NCI-H82 treated with DMSO at 0.1 percent for 48 hours (cell line): Measurements from ENCODE around the gene DNASE1L2.
"Not testable (repeated sequence)": the region's sequence is repeated elsewhere in the genome, so short reads cannot be mapped to it uniquely, and the experiment has no call there.

ENCODE experiments used
- DNase-seq: peaks from one replicate; lab custom pipeline; 2025; ENCODE audit not compliant: unreplicated experiment; lab: John Stamatoyannopoulos, UW

Gene DNASE1L2

DNA sequence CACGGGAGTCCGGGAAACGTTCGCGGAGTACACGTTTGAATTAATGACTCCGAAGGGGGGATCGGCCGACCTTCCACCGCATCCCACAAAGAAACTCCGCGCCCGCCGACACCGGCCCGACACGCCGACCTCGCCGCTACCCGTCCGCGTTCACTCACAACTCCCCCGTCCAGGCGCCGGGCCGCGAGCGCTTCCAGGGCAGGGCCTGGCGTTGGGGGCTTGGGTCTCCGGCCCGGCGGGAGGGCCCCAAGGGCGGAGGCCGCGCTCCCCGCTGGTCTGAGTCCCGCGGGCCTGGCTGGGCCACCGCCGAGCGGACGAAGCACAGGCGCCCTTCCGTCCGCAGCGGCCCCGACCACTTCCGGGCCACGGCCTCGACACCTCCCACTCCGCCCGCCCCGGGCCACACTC lies 31.3 kb downstream of the DNASE1L2 start:
- DNase-seq = not testable (repeated sequence)

DNA sequence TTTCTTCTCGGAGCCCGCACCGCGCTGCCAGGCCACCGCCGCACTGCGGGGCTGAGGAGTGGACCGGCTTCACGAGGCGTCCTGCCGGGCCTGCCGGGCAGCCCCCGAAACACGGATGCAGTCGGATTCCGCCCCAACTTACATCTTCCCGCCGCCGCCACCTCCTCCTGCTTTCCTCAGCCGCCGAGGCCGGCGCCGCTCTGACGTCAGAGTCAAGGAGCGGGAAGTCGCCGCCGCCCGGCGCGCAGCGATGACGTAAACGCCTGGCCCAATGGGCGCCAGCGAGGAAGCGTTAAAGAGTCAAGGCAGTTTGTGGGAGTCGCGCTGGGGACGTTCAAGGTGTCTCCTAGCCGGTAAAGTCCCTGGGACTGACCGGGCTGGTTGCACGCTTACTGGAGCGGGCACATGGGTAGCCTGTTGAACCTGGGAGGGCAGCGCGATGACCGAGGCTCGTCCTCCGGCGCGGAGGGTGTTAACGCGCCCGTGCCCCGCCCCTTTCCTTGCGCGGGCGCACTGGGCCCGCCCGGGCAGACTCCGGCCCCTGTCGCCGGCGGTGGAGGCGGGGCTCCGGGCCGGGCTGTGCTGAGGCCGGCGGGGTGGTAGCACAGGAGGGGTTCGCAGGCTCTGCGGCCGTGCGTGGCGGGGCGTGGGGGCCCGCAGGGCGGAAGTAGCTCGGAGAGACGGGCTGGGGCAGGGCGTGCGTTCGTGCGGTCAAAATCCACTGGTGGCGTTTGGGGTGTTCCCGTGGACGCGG lies 31.8 kb downstream of the DNASE1L2 start, which contains the start of gene RNPS1:
Gene RNPS1 (minus strand): TSS at position 214 of the 754 bp plus-strand sequence. CDS start 3,483 bp downstream, outside the sequence.
- DNase-seq = peak; percentile 72

GRCh38 chr16:2270070-2270462 lies 33.8 kb downstream of the DNASE1L2 start:
- DNase-seq = no peak

DNA sequence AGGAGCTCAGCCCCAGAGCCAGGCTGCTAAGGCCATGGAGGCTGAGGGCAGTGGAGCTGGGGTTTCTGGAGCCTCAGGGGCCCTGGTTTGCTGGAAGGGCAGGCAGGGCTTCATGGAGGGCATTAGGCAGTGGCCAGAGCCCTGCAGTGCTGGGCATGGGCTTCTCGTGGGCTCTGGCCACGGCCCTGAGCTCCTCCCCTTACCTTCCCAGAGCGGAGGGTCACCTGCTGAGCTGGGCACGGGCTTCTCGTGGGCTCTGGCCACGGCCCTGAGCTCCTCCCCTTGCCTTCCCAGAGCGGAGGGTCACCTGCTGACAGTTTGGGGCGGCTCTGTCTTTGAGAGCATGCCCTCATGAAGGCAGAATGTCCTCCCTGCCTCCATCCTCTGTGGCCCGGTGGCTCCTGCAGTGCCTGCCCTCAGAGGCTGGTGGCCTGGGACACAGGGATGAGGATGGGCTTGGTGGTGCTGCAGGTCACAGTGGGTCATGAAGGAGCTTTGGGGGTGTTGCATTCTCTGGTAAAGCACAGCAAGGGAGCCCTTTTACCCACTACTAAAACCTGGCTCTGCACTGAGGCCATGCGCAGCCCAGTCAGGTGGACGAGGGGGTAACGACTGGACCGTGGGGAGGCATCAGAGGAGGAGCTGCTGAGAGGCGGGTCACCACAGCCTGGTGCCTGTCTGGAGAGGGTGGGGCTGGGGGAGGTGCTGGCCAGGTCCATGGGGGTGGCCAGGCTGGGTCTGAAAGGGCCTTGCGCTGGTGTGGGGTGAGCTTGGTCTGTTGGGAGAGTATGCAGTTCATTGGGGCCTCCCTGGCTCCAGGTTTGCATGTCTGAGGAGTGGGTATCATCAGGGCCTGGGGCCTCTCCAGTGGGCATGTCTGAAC lies 34.6 kb downstream of the DNASE1L2 start:
- DNase-seq = no peak

- no peak for DNase-seq
These were observed 35.7 kb downstream of the DNASE1L2 start for GRCh38 chr16:2271848-2272461.

DNA sequence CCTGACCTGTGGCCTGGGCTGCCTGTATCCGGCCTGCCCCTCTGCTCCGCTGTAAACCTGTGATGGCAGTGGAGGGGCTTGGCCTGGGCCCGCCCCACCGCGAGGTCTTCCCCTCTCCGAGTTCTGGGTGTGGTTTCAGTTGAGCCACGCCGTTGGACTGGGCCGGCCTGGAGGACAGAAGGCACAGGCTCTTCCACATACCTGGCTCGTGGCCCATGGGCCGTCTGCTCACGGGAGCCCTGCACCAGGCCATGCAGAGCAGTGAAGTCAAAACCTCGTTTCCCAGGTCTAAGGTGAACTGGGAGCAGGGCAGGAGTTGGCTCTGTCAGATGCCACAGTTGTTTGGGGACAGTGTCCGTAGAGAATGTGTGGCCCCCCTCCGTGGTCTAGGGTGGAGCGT lies 37.2 kb downstream of the DNASE1L2 start:
- DNase-seq = no peak

DNA sequence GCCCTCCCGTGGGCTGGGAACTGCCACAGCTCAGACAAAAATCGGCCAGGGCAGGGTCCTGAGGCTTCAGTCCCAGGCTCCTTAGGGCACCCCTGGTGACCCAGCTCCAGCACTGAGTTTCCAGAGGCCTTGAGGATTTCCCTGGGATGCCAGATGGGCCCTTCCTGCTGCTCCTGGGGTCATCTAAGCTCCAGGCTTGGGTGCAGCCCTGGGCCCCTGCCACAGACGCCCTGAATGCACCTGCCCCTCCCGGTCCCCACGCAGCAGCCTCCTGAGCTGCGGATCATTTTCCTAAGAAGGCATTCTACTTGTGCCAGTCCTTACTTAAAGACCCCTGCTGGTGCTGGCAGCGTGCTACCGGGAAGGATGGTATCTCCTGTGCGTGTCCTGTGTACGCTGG lies 37.7 kb downstream of the DNASE1L2 start:
- DNase-seq = no peak

- DNase-seq = no peak
These were observed 39.5 kb downstream of the DNASE1L2 start for GRCh38 chr16:2275476-2276367.

DNA sequence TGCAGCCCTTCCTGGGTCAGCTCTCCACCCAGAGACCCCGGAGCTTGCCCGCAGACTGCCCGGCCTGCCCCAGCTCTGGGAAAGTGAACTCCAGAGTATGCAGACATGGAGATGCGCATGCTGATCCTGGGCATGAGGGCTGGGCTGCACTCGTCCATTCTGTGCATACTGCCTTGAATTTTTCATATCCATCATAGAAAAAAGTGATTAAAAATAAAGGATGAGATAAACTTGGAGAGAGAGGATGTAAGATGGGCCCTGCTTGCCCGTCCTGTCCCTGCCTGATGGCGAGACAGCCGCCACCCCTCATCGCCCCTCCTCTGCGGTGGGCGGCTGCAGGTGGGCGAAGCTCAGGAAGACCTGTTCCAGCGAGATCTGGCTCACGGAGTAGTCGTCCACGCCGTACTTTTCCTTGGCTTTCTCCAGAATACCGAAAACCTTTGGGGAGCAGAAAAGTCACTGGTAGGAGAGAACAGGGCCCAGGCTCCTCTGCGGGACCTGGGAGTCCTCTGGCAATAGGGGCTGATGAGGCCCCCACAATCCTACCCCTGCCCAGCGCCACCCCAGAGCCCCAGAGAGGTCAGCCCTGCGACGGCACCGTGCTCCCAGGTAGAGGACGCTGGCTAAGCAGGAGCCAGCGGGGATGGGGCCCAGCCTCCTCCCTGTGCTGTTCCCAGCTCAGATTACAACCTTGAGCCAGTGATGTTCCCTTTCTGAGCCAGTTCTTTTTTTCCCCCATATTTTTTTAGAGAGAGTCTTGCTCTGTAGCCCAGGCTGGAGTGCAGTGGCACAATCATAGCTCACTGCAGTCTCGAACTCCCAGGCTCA lies 40.3 kb downstream of the DNASE1L2 start:
- no peak for DNase-seq

DNA sequence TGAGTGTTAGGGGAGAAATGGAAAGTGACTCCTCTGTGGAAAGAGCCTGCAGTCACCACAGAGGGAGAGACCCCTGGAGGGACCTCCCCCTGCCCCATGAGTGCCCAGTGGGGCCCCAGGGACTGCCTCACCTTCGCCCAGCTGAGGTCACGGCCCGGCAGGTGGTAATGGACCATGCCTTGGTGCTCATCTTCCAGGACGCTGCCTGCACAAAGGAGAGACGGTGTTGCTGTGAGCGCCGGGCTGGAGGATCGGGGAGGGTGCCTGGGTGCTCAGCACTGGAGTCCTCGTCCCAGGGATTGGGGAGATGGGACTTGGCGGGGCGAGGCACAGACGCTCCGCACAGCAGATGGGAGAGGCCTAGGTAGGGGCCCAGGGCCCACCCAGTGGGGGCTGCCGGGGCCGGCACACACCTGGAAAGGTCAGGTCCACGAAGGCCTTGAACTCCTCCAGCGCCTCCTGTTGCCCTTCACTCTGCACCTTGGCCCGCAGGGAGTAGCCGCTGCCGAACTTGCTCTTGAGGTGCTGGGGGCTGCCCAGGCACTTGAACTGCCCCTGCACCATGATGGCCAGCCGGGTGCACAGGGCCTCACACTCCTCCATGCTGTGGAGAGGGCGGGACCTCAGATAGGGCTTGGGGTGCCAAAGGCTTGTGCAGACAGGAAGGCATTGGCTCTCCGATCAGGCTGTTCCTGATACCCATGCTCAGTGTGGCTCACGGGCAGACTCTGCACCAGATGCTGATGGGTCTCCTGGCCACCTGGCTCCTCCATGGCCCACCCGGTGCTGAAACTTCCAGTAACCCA lies 41.4 kb downstream of the DNASE1L2 start:
- DNase-seq = no peak

- DNase-seq = no peak
These were observed 42.0 kb downstream of the DNASE1L2 start for GRCh38 chr16:2278272-2278608.

- peak; percentile 6 for DNase-seq
These were observed 42.9 kb downstream of the DNASE1L2 start for GRCh38 chr16:2278956-2279800.

DNA sequence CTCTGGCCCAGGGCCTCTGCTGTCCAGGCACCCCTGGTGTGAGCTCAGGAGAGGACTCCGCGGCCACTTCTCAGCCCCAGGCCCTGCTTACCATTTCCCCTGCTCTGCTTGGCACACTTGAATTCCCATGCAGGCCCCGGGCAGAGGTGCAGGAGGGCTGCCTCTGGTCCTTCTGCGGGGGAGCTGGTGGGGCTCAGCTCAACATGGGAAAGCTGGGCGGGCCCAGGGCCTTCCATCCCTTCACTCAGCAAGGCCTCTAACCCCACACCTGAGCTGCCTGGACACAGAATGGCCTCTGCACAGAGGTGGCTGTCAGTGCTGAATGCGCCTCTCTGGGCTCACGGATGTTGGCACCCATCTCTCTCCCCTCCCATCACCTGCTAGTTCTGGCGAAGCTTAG lies 44.2 kb downstream of the DNASE1L2 start:
- DNase-seq = no peak

DNA sequence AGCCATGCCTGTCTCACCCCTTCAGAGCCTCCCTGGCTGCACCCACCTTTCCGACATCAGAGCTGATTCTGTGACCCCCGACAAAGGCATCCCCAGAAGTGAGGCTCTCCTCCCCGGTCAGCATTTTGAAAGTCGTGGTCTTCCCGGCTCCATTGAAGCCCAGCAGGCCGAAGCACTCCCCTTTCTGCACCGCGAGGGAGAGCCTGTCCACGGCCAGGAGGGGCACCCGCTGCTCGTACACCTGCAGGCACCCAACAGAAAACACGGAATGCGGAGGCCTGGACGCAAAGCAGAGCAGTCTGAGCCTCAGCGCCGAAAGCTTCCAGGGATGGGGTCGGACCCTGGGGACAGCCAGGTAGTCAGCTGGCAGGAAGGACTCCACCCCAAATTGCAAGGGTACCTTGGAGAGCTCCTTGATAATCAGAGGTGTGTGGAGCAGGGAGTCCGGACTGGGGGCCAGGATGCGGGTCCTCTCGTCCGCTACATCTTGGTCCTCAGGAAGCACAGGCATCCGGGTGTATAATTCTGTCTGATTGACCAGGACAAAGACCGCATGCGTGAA lies 44.8 kb downstream of the DNASE1L2 start:
- DNase-seq = no peak

- DNase-seq = no peak
These were observed 46.0 kb downstream of the DNASE1L2 start for GRCh38 chr16:2282262-2282661.

GRCh38 chr16:2282866-2283555 lies 46.8 kb downstream of the DNASE1L2 start:
- no peak for DNase-seq
